HL-60 (cell line): ENCODE data around the gene GAA.

Experiments used
- GABPA ChIP-seq: IDR thresholded peaks from 2 replicates; pipeline ENCODE4 v1.6.1; 2012; ENCODE audit warnings: low read depth
- POLR2AphosphoS5 ChIP-seq: IDR thresholded peaks from 2 replicates; pipeline ENCODE4 v1.6.1; 2012; ENCODE audit warnings: low read depth
- TF ChIP-seq, protein P1 (sequence below): IDR thresholded peaks from one replicate; pipeline ENCODE4 v1.5.1; 2011; ENCODE audit warnings: low read length, control low read depth, inconsistent platforms; ENCODE audit not compliant: insufficient read depth
- TF ChIP-seq, protein P2 (sequence below): IDR thresholded peaks from 2 replicates; pipeline ENCODE4 v1.6.1; 2012; ENCODE audit warnings: low read depth; ENCODE audit not compliant: insufficient replicate concordance

DNA sequence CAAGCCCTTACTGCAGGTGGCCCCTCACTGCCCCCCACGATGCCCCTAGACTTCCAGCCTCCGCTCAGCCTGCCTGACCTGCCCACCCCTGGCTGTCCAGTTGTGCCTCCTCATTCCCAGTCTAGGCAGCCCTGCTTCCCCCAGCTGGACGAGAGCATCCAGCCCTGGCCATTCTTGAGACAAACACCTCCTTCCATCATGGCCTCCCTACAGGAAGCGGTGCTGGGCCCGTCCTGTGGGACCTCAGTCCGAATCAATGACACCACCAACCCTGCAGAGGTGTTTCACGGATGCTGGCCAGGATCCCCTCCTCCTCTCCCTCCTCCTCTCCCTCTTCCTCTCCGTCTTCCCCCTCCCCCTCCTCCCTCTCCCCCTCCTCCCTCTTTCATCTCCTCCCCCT lies 36.7 kb upstream of the GAA start:
- TF ChIP-seq, protein P1, sequence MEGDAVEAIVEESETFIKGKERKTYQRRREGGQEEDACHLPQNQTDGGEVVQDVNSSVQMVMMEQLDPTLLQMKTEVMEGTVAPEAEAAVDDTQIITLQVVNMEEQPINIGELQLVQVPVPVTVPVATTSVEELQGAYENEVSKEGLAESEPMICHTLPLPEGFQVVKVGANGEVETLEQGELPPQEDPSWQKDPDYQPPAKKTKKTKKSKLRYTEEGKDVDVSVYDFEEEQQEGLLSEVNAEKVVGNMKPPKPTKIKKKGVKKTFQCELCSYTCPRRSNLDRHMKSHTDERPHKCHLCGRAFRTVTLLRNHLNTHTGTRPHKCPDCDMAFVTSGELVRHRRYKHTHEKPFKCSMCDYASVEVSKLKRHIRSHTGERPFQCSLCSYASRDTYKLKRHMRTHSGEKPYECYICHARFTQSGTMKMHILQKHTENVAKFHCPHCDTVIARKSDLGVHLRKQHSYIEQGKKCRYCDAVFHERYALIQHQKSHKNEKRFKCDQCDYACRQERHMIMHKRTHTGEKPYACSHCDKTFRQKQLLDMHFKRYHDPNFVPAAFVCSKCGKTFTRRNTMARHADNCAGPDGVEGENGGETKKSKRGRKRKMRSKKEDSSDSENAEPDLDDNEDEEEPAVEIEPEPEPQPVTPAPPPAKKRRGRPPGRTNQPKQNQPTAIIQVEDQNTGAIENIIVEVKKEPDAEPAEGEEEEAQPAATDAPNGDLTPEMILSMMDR, result no peak
- TF ChIP-seq GABPA, result no peak
- no peak for TF ChIP-seq POLR2AphosphoS5
- TF ChIP-seq, protein P2, sequence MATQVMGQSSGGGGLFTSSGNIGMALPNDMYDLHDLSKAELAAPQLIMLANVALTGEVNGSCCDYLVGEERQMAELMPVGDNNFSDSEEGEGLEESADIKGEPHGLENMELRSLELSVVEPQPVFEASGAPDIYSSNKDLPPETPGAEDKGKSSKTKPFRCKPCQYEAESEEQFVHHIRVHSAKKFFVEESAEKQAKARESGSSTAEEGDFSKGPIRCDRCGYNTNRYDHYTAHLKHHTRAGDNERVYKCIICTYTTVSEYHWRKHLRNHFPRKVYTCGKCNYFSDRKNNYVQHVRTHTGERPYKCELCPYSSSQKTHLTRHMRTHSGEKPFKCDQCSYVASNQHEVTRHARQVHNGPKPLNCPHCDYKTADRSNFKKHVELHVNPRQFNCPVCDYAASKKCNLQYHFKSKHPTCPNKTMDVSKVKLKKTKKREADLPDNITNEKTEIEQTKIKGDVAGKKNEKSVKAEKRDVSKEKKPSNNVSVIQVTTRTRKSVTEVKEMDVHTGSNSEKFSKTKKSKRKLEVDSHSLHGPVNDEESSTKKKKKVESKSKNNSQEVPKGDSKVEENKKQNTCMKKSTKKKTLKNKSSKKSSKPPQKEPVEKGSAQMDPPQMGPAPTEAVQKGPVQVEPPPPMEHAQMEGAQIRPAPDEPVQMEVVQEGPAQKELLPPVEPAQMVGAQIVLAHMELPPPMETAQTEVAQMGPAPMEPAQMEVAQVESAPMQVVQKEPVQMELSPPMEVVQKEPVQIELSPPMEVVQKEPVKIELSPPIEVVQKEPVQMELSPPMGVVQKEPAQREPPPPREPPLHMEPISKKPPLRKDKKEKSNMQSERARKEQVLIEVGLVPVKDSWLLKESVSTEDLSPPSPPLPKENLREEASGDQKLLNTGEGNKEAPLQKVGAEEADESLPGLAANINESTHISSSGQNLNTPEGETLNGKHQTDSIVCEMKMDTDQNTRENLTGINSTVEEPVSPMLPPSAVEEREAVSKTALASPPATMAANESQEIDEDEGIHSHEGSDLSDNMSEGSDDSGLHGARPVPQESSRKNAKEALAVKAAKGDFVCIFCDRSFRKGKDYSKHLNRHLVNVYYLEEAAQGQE, result no peak
